Spinal cord (tissue), 10 donors: ENCODE results near the gene EFEMP1. TPM values are rescaled to one million over a fixed set of nuclear protein-coding genes. Genes with fewer than 3 reads are reported as not detected.
"Not testable (repeated sequence)": the region's sequence is repeated elsewhere in the genome, so short reads cannot be mapped to it uniquely, and the experiment has no call there.

ENCODE experiments used
- DNase-seq, 6 donors: peaks; one replicate each; pipeline versions ENCODE4 v3.0.0 to v3.0.0-alpha.2; 2013 to 2015; ENCODE audit warnings: low spot score in 6 of 6, low read depth in 4 of 6
- H3K27ac ChIP-seq: one replicate; pipeline ENCODE4 v1.5.1; 2013; ENCODE audit warnings: low read depth, low read length, control low read depth
- H3K27me3 ChIP-seq: one replicate; pipeline ENCODE4 v1.6.1; 2013; ENCODE audit warnings: low read length; ENCODE audit not compliant: control insufficient read depth, insufficient read depth
- H3K36me3 ChIP-seq: one replicate; pipeline ENCODE4 v1.6.1; 2013; ENCODE audit warnings: low read length; ENCODE audit not compliant: control insufficient read depth, insufficient read depth
- H3K4me1 ChIP-seq: one replicate; pipeline ENCODE4 v1.6.1; 2013; ENCODE audit warnings: low read length; ENCODE audit not compliant: control insufficient read depth, insufficient read depth
- H3K4me3 ChIP-seq: one replicate; pipeline ENCODE4 v1.5.1; 2013; ENCODE audit warnings: low read depth, low read length, control low read depth
- H3K9me3 ChIP-seq: one replicate; pipeline ENCODE4 v1.6.1; 2013; ENCODE audit warnings: low read length; ENCODE audit not compliant: control insufficient read depth, insufficient read depth
- WGBS: methylation state at CpG from one replicate; pipeline ENCODE4 v1.1.5; 2013; ENCODE audit warnings: missing lambda C conversion rate; ENCODE audit not compliant: insufficient coverage; 5-methylcytosine and 5-hydroxymethylcytosine counted together
- polyA plus RNA-seq, 2 donors: library from polyadenylated mRNA; unstranded; fragments of 120-200 nt; gene quantifications; one replicate each; pipeline ENCODE4 v1.2.1, GENCODE V29; 2013; ENCODE audit not compliant: insufficient read length in 2 of 2
- total RNA-seq, 2 donors: library from RNA; depleted of rRNA in 1 of 2; stranded (reverse); fragments of 120-200 nt in 1 of 2; fragments of >200 nt in 1 of 2; gene quantifications; one replicate each; pipeline versions ENCODE4 v1.2.3 to v1.2.4, GENCODE V29; 2013 to 2014
- donor health status: healthy.

The EFEMP1 gene
- total and polyA plus RNA-seq, 4 donors: 30.7 to 197 (median 64.4) TPM

GRCh38 chr2:55843994-55844345, 79.6 kb downstream of the EFEMP1 start:
- no peaks in the 10 kb centered on the region for H3K36me3 ChIP-seq
- no CpG with 5 or more reads among the region's 1 CpG for WGBS
- no peaks in the 10 kb centered on the region for H3K4me1 ChIP-seq
- DNase-seq: no peak
- no peak overlapping the region for H3K27ac ChIP-seq
- peaks cover 3% of the 10 kb centered on the region for H3K9me3 ChIP-seq
- H3K27me3 ChIP-seq: no peaks in the 10 kb centered on the region
- no peak overlapping the region for H3K4me3 ChIP-seq

GRCh38 chr2:55843096-55843993, 80.2 kb downstream of the EFEMP1 start:
- DNase-seq: peak in 1 of 6 donors; percentile 7
- H3K36me3 ChIP-seq: no peaks in the 10 kb centered on the region
- no peaks in the 10 kb centered on the region for H3K27me3 ChIP-seq
- no peak overlapping the region for H3K27ac ChIP-seq
- H3K4me3 ChIP-seq: no peak overlapping the region
- H3K4me1 ChIP-seq: no peaks in the 10 kb centered on the region
- no CpG with 5 or more reads among the region's 6 CpGs for WGBS
- H3K9me3 ChIP-seq: peaks cover 3% of the 10 kb centered on the region

- WGBS: 95% methylated on average over 1 of the region's 1 CpG
- no peak for DNase-seq
- no peaks in the 10 kb centered on the region for H3K36me3 ChIP-seq
Measured at GRCh38 chr2:55842046-55842445, 81.5 kb downstream of the EFEMP1 start.

GRCh38 chr2:55840460-55840859, 83.1 kb downstream of the EFEMP1 start:
- no CpG with 5 or more reads among the region's 1 CpG for WGBS
- no peaks in the 10 kb centered on the region for H3K9me3 ChIP-seq
- no peaks in the 10 kb centered on the region for H3K4me1 ChIP-seq
- no peaks in the 10 kb centered on the region for H3K36me3 ChIP-seq
- no peak overlapping the region for H3K27ac ChIP-seq
- H3K27me3 ChIP-seq: no peaks in the 10 kb centered on the region
- no peak for DNase-seq
- no peak overlapping the region for H3K4me3 ChIP-seq

More at GRCh38 chr2:55842046-55842445, 81.5 kb downstream of the EFEMP1 start:
- Histone ChIP-seq H3K27me3 (no peaks in the 10 kb centered on the region), H3K4me3 (no peak overlapping the region), H3K27ac (no peak overlapping the region), H3K4me1 (no peaks in the 10 kb centered on the region), H3K9me3 (peaks cover 3% of the 10 kb centered on the region)

GRCh38 chr2:55839182-55839819, 84.3 kb downstream of the EFEMP1 start:
- WGBS: 30% methylated on average over 4 of the region's 7 CpGs

GRCh38 chr2:55838653-55839052, 84.9 kb downstream of the EFEMP1 start:
- no peaks in the 10 kb centered on the region for H3K9me3 ChIP-seq
- peak in 1 of 6 donors; percentile 6 for DNase-seq
- no peaks in the 10 kb centered on the region for H3K4me1 ChIP-seq
- H3K27me3 ChIP-seq: no peaks in the 10 kb centered on the region
- no peak overlapping the region for H3K27ac ChIP-seq
- no CpG with 5 or more reads among the region's 1 CpG for WGBS
- H3K4me3 ChIP-seq: no peak overlapping the region
- no peaks in the 10 kb centered on the region for H3K36me3 ChIP-seq

More at GRCh38 chr2:55839182-55839819, 84.3 kb downstream of the EFEMP1 start:
- Histone ChIP-seq H3K27me3 (no peaks in the 10 kb centered on the region), H3K4me1 (no peaks in the 10 kb centered on the region), H3K36me3 (no peaks in the 10 kb centered on the region), H3K4me3 (no peak overlapping the region), H3K9me3 (no peaks in the 10 kb centered on the region), H3K27ac (no peak overlapping the region)
- DNase-seq: peak in 1 of 6 donors; percentile 7

- not testable (repeated sequence) for H3K36me3 ChIP-seq, DNase-seq, H3K4me1 ChIP-seq, H3K27me3 ChIP-seq, H3K4me3 ChIP-seq, H3K9me3 ChIP-seq, H3K27ac ChIP-seq
- no CpG with 5 or more reads among the region's 1 CpG for WGBS
Measured at GRCh38 chr2:55838117-55838516, 85.5 kb downstream of the EFEMP1 start.

- no peaks in the 10 kb centered on the region for H3K9me3 ChIP-seq
- H3K36me3 ChIP-seq: no peaks in the 10 kb centered on the region
- 53% methylated on average over 7 of the region's 9 CpGs for WGBS
- no peak overlapping the region for H3K4me3 ChIP-seq
- DNase-seq: no peak
- no peaks in the 10 kb centered on the region for H3K27me3 ChIP-seq
- H3K4me1 ChIP-seq: no peaks in the 10 kb centered on the region
- no peak overlapping the region for H3K27ac ChIP-seq
Measured at GRCh38 chr2:55837073-55837472, 86.5 kb downstream of the EFEMP1 start.

GRCh38 chr2:55831671-55832410, 91.7 kb downstream of the EFEMP1 start:
- WGBS: 100% methylated on average over 1 of the region's 2 CpGs
- DNase-seq: not testable (repeated sequence)

More at GRCh38 chr2:55831671-55832410, 91.7 kb downstream of the EFEMP1 start:
- not testable (repeated sequence) for H3K4me1 ChIP-seq, H3K4me3 ChIP-seq, H3K9me3 ChIP-seq, H3K27me3 ChIP-seq, H3K36me3 ChIP-seq, H3K27ac ChIP-seq
